Measurements from ENCODE around the gene VENTX.

DNA sequence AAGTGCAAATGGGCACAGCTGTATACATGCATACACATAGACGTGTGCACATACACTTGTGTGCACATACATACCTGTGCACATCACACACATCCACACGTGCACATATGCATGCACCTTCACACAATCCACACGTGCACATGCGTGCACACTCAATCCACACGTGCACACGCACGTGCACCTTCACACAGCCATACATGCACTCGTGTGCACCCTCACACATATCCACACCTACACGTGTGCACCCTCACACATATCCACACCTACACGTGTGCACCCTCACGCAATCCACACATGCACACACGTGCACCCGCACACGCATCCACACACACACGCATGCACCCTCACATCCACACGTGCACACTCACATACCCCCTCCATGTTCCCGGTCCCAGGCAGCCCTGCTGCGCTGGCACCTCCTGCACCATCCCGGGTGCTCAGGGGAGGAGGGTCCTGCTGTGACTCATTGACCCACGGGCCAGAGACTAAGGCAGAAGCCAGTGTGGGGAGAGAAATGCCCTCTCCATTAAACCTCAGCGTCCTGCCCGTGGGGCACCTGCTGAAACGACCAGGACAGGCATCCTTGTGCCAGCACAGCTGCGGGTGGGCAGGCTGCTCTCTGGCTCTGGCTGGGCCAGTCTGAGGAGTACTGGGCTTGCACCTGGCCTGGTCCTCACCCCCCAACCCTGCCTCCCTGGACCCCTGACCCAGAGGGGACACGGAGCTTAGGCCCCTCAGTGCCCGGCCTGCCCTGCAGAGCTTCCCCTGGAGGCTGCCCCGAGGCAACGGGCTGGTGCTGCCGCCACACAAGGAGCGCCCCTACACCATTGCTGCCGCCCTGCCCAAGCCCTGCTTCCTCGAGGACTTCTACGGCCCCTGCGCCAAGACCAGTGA lies 25.4 kb upstream of the VENTX start:
- TF ChIP-seq, protein P1, sequence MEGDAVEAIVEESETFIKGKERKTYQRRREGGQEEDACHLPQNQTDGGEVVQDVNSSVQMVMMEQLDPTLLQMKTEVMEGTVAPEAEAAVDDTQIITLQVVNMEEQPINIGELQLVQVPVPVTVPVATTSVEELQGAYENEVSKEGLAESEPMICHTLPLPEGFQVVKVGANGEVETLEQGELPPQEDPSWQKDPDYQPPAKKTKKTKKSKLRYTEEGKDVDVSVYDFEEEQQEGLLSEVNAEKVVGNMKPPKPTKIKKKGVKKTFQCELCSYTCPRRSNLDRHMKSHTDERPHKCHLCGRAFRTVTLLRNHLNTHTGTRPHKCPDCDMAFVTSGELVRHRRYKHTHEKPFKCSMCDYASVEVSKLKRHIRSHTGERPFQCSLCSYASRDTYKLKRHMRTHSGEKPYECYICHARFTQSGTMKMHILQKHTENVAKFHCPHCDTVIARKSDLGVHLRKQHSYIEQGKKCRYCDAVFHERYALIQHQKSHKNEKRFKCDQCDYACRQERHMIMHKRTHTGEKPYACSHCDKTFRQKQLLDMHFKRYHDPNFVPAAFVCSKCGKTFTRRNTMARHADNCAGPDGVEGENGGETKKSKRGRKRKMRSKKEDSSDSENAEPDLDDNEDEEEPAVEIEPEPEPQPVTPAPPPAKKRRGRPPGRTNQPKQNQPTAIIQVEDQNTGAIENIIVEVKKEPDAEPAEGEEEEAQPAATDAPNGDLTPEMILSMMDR (conservative IDR thresholded peaks at IDR 0.05; ENCODE audit: low read depth, low read length): no peak
- TF ChIP-seq RAD21 (IDR thresholded peaks at IDR 0.05; ENCODE audit: low read length) (no peak), POLR2A (IDR thresholded peaks at IDR 0.05; ENCODE audit: low read depth, low read length) (no peak), FOS (IDR thresholded peaks at IDR 0.05; ENCODE audit: low read depth, low read length) (no peak)
- TF ChIP-seq, protein P2, sequence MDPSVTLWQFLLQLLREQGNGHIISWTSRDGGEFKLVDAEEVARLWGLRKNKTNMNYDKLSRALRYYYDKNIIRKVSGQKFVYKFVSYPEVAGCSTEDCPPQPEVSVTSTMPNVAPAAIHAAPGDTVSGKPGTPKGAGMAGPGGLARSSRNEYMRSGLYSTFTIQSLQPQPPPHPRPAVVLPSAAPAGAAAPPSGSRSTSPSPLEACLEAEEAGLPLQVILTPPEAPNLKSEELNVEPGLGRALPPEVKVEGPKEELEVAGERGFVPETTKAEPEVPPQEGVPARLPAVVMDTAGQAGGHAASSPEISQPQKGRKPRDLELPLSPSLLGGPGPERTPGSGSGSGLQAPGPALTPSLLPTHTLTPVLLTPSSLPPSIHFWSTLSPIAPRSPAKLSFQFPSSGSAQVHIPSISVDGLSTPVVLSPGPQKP (IDR thresholded peaks at IDR 0.05; ENCODE audit: borderline replicate concordance, low read depth, low read length): no peak
